ENCODE measurements around the gene WSB1. TPM values are rescaled to one million over a fixed set of nuclear protein-coding genes. Genes with fewer than 3 reads are reported as not detected.
"Not testable (repeated sequence)": the region's sequence is repeated elsewhere in the genome, so short reads cannot be mapped to it uniquely, and the experiment has no call there.

Gene WSB1
- total RNA-seq, 1 donor = 102 TPM

DNA sequence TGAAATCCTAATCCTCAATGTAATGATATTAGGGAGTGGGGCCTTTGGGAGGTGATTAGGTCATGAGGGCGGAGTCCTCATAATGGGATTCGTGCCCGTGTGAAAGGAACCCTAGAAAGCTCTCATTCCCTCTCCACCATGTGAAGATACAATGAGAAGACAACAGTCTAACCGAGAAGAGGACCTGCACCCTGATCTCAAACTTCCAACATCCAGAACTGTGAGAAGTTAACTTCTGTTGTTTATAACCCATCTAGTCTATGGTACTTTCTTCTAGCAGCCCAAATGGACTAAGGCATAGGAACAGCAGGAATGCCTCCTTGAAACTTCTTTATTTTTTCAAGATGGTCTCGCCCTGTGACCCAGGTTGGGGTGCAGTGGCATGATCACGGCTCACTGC lies 24.7 kb downstream of the WSB1 start:
- no peaks in the 10 kb centered on the region for H3K27me3 ChIP-seq (ENCODE audit: insufficient read depth, low read length)
- no peak overlapping the region for H3K4me3 ChIP-seq (ENCODE audit: low read length)
- peaks cover 10% of the 10 kb centered on the region for H3K4me1 ChIP-seq (ENCODE audit: insufficient read depth, low read length)
- no peaks in the 10 kb centered on the region for H3K9me3 ChIP-seq (ENCODE audit: low read depth, low read length)

DNA sequence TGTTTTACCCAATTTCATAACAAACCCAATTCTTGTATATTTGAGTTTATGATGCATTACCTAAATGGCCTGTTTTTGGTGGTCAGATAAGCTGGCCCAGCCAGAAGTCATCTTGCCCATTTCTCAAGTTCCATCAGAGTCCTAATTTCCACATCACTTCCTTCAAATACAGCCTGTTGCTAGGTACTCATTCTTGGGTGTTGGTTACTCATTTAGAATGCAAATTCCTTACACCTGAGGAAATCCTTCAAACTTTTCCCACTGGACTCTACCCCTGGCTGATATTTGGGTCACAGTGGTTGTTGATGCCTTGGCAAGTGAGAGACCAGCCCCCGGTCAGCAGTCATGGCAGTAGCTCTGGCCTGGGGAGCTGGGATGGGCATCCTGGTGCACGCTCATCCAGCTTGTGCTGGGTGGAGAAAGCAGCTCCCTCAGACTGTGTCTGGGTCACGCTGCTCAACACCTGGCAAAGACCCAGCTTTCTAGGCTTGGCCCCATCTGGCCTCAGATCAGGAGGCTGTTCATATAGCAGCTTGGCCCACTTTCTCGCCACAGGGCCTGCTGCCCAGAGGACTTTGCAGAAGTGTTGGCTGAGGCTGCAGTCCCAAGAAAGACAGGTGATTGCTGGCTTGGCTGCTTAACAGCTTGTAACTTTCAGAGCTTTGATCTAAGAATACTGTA lies 25.8 kb downstream of the WSB1 start:
- H3K9me3 ChIP-seq (ENCODE audit: low read depth, low read length) = no peaks in the 10 kb centered on the region
- peaks cover 12% of the 10 kb centered on the region for H3K4me1 ChIP-seq (ENCODE audit: insufficient read depth, low read length)
- H3K4me3 ChIP-seq (ENCODE audit: low read length) = no peak overlapping the region
- no peaks in the 10 kb centered on the region for H3K27me3 ChIP-seq (ENCODE audit: insufficient read depth, low read length)

DNA sequence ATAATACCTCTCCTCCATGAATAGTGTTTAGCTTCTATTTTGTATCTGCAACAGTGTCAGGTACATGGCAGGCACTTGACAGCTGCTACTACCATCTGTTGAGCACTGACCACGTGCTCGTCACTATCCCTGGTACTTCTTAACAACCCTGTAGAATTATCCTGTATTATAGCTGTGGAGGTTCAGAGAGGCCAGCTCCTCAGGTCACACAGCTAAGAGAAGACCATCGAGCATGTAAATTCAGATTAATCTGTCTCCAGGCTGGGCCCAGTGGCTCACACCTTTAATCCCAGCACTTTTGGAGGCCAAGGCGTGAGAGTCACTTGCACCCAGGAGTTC lies 26.3 kb downstream of the WSB1 start:
- no peak overlapping the region for H3K4me3 ChIP-seq (ENCODE audit: low read length)
- H3K27me3 ChIP-seq (ENCODE audit: insufficient read depth, low read length) = no peaks in the 10 kb centered on the region
- H3K4me1 ChIP-seq (ENCODE audit: insufficient read depth, low read length) = peaks cover 12% of the 10 kb centered on the region
- no peaks in the 10 kb centered on the region for H3K9me3 ChIP-seq (ENCODE audit: low read depth, low read length)

DNA sequence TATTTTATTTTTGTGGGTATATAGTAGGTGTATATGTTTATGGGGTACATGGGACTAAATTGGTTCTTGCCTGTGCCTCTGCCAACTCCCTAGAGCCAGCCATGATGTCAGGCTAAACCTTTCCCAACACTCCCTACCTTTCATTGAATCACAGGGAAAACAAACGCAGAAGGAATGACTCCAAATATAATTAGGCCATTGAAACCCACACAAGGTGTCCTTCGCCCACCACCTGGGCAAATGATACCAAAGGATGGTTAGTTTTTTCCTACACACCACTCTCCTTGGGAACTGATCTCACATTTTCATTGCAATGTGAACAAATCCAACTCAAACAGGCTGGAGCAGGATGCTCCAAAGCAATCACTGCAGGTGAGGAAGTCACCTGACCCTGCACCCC lies 27.5 kb downstream of the WSB1 start:
- H3K9me3 ChIP-seq (ENCODE audit: low read depth, low read length) = no peaks in the 10 kb centered on the region
- no peak overlapping the region for H3K4me3 ChIP-seq (ENCODE audit: low read length)
- H3K27me3 ChIP-seq (ENCODE audit: insufficient read depth, low read length) = no peaks in the 10 kb centered on the region
- H3K4me1 ChIP-seq (ENCODE audit: insufficient read depth, low read length) = peaks cover 12% of the 10 kb centered on the region

DNA sequence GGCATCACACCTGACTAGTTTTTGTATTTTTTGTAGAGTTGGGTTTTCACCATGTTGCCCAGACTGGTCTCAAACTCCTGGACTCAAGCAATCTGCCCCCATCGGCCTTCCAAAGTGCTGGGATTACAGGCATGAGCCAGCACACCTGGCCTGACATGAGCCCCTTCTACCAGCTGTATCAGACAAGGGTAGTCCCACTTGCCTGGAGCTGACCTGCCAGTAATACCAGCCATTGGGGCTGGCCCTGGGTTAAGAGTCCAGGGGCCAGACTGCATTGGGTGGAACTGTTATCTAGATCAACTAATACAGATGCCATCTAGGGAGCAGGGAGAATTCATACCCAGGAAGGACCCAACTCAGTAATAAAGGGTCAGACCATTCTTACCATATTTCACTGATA lies 28.1 kb downstream of the WSB1 start:
- Histone ChIP-seq H3K4me3 (ENCODE audit: low read length) (no peak overlapping the region), H3K27me3 (ENCODE audit: insufficient read depth, low read length) (no peaks in the 10 kb centered on the region), H3K9me3 (ENCODE audit: low read depth, low read length) (no peaks in the 10 kb centered on the region), H3K4me1 (ENCODE audit: insufficient read depth, low read length) (peaks cover 12% of the 10 kb centered on the region)

- Histone ChIP-seq H3K4me1 (ENCODE audit: insufficient read depth, low read length) (peaks cover 12% of the 10 kb centered on the region), H3K4me3 (ENCODE audit: low read length) (no peak overlapping the region), H3K27me3 (ENCODE audit: insufficient read depth, low read length) (no peaks in the 10 kb centered on the region), H3K9me3 (ENCODE audit: low read depth, low read length) (no peaks in the 10 kb centered on the region)
Measured at GRCh38 chr17:27322690-27323508, 29.0 kb downstream of the WSB1 start.

- H3K27me3 ChIP-seq (ENCODE audit: insufficient read depth, low read length) = no peaks in the 10 kb centered on the region
- no peaks in the 10 kb centered on the region for H3K9me3 ChIP-seq (ENCODE audit: low read depth, low read length)
- peaks cover 12% of the 10 kb centered on the region for H3K4me1 ChIP-seq (ENCODE audit: insufficient read depth, low read length)
- no peak overlapping the region for H3K4me3 ChIP-seq (ENCODE audit: low read length)
Measured at GRCh38 chr17:27323538-27324215, 29.8 kb downstream of the WSB1 start.

DNA sequence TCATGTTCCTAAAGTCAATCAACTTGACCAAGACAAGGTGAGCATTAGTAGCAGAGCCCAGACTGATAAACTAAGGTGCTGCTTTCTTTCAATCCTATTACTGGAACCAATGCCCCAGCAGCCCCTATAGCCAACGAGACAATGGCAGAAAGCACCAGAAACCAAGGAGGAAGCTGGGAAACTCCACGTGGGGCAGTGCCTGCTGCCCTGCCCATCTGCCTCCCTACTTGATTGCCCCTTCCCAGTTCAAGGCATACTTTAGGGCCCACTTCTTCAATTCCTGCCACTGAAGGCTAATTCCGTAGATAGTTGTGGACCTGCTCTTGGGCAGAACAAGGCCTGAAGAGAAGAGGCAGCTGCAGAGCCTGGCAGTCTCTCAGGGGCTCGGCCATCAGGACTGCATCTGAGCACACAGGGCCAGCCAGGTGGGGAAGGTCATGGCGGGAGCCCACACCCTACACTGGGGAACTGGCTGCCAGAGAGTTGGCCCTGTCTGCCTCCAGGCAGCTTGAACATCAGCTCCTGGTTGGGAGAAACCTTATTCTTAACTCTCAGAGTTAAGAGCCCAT lies 30.9 kb downstream of the WSB1 start:
- no peaks in the 10 kb centered on the region for H3K27me3 ChIP-seq (ENCODE audit: insufficient read depth, low read length)
- no peaks in the 10 kb centered on the region for H3K9me3 ChIP-seq (ENCODE audit: low read depth, low read length)
- H3K4me1 ChIP-seq (ENCODE audit: insufficient read depth, low read length) = peaks cover 12% of the 10 kb centered on the region
- H3K4me3 ChIP-seq (ENCODE audit: low read length) = no peak overlapping the region

DNA sequence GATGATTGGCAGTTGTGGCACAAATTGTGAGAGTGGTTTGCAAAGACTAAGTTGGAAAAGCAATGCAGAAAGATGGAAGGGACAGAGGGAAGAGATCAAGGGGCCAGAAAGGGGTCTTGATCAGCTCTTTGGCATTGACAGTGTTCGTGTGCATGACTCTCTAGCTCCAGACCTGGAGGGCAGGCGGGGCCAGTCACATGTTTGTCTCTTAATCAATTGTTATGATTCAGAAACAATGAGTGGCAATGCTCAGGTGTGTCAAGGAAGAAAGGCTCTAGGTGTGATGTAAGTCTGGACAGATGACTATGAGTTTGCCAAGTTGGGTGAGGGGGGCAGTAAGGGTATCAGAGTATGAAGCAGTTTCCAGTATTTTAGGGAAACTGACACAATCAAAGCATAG lies 32.1 kb downstream of the WSB1 start:
- Histone ChIP-seq H3K4me1 (ENCODE audit: insufficient read depth, low read length) (peaks cover 12% of the 10 kb centered on the region), H3K9me3 (ENCODE audit: low read depth, low read length) (no peaks in the 10 kb centered on the region), H3K4me3 (ENCODE audit: low read length) (no peak overlapping the region), H3K27me3 (ENCODE audit: insufficient read depth, low read length) (no peaks in the 10 kb centered on the region)

- Histone ChIP-seq H3K9me3 (ENCODE audit: low read depth, low read length) (no peaks in the 10 kb centered on the region), H3K4me3 (ENCODE audit: low read length) (no peak overlapping the region), H3K27me3 (ENCODE audit: insufficient read depth, low read length) (no peaks in the 10 kb centered on the region), H3K4me1 (ENCODE audit: insufficient read depth, low read length) (peaks cover 16% of the 10 kb centered on the region)
Measured at GRCh38 chr17:27326585-27326984, 32.7 kb downstream of the WSB1 start.

DNA sequence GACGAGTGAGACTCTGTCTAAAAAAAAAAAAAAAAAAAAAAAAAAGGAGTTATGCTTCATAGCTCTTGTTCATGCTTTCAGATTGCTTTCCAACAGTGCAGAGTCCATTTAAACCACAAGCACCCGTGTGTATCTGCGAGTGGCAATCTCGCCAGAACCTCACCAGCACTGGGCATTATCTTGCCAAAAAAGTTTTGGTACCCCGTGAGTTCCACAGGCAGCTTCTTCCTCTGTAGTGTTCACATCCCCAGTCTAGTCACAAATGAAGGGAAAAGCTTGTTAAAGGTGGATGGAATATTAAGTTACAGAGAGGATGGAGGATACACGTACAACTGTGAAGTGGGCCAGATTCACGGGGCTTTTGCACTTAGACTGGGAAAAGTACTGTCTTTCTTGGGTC lies 33.5 kb downstream of the WSB1 start:
- Histone ChIP-seq H3K4me1 (ENCODE audit: insufficient read depth, low read length) (peaks cover 24% of the 10 kb centered on the region), H3K27me3 (ENCODE audit: insufficient read depth, low read length) (no peaks in the 10 kb centered on the region), H3K9me3 (ENCODE audit: low read depth, low read length) (no peaks in the 10 kb centered on the region), H3K4me3 (ENCODE audit: low read length) (no peak overlapping the region)

DNA sequence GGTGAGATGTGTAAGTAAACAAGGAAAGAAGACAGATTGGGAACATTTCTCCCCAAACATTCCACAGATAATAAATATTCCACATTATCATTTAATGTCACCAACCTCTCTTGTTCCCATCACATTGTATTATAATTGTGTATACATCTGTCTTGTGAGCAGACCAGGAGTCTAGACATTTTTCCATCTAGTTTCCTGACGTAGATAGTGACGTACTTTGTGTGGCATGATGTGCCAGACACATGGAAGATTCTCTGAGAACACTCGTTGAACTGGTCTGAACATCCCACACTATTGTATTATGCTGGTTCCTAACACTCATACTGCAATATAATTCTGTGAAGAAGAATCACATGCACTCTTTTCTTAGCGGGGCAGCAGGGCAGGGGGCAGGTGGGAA lies 34.0 kb downstream of the WSB1 start:
- no peak overlapping the region for H3K4me3 ChIP-seq (ENCODE audit: low read length)
- H3K4me1 ChIP-seq (ENCODE audit: insufficient read depth, low read length) = peaks cover 25% of the 10 kb centered on the region
- no peaks in the 10 kb centered on the region for H3K27me3 ChIP-seq (ENCODE audit: insufficient read depth, low read length)
- no peaks in the 10 kb centered on the region for H3K9me3 ChIP-seq (ENCODE audit: low read depth, low read length)

DNA sequence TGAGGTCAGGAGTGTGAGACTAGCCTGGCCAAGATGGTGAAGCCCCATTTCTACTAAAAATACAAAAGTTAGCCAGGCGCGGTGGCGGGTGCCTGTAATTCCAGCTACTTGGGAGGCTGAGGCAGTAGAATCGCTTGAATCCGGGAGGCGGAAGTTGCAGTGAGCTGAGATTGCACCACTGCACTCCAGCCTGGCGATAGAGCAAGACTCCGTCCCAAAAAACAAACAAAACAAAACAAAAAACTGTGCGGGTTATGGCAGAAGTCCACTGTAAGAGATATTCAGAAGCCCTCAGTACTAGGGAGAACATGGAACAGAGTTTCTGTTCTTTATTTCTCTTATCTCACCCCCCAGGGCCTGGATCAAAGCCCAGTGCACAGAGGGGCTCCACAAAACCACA lies 34.8 kb downstream of the WSB1 start:
- peaks cover 24% of the 10 kb centered on the region for H3K4me1 ChIP-seq (ENCODE audit: insufficient read depth, low read length)
- H3K27me3 ChIP-seq (ENCODE audit: insufficient read depth, low read length); H3K9me3 ChIP-seq (ENCODE audit: low read depth, low read length); H3K4me3 ChIP-seq (ENCODE audit: low read length): not testable (repeated sequence)

DNA sequence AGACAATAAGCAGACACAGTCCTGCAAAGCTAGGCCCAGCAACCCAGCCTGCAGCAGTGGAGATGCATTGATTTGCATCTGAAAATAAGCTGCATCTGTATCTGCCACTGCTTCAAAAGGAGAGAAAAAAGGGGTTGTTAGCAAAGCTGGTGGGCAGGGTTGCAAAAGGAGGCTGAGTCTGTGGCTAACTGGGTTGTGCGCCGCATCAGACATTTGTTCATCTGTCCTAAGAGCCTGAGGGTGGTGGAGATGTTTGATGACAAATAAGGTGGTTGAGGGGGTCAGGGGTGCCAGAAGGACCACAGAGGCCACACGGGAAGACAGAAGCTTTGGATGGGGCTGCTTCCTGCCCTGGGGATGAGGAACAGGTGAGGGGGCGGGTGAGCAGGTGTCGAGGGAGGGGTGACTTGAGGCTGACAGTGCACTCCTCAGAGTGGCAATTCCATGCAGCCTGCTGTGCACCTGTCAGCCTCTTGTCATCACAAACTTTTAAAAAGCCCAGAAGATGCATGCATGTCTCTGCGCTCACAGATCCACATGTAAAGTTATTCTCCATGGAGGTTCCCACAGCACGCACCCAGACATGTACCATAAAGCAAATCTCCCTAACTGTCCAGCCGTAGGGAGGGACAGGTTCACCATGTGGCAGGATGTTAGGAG lies 35.4 kb downstream of the WSB1 start:
- H3K4me1 ChIP-seq (ENCODE audit: insufficient read depth, low read length) = peaks cover 29% of the 10 kb centered on the region
- H3K4me3 ChIP-seq (ENCODE audit: low read length) = no peak overlapping the region
- H3K9me3 ChIP-seq (ENCODE audit: low read depth, low read length) = no peaks in the 10 kb centered on the region
- no peaks in the 10 kb centered on the region for H3K27me3 ChIP-seq (ENCODE audit: insufficient read depth, low read length)

DNA sequence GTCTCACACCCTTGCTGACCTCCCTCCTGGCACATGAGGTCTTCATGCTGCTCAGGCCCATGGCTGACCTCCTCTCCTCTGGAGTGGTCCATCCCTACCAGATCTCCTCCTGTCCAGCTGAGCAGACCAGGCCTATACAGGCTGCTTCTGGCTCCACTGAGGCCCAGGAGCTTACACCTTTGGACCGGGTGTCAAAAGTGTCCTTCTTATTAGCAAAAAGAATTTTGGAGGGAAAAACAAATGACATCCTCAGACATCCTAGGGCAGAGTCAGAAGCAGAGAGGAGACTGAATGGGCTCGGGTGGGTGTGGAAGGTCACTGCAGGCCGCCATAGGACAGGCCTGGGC lies 38.1 kb downstream of the WSB1 start:
- H3K9me3 ChIP-seq (ENCODE audit: low read depth, low read length) = no peaks in the 10 kb centered on the region
- peaks cover 47% of the 10 kb centered on the region for H3K4me1 ChIP-seq (ENCODE audit: insufficient read depth, low read length)
- H3K27me3 ChIP-seq (ENCODE audit: insufficient read depth, low read length) = no peaks in the 10 kb centered on the region
- H3K4me3 ChIP-seq (ENCODE audit: low read length) = no peak overlapping the region

Data from mononuclear cell (primary cell).